Nephron (organoid): Measurements from ENCODE around the gene SASH1.

Experiments used
- H3K27ac Mint-ChIP-seq, 3 experiments: 2 replicates each; pipeline ENCODE4 v1.8.0; 2020; ENCODE audit warnings: mixed read lengths in 3 of 3, mild to moderate bottlenecking in 2 of 3, moderate library complexity in 1 of 3
- H3K27me3 Mint-ChIP-seq: 2 replicates; pipeline ENCODE4 v1.8.0; 2021; ENCODE audit warnings: low read depth, mild to moderate bottlenecking, moderate library complexity, mixed read lengths
- H3K36me3 Mint-ChIP-seq: 2 replicates; pipeline ENCODE4 v1.8.0; 2020; ENCODE audit warnings: low read depth, mixed read lengths
- H3K4me1 Mint-ChIP-seq: 2 replicates; pipeline ENCODE4 v1.8.0; 2020; ENCODE audit warnings: mixed read lengths
- H3K4me3 Mint-ChIP-seq, 3 experiments: 2 replicates each; pipeline ENCODE4 v1.8.0; 2020; ENCODE audit warnings: mild to moderate bottlenecking in 3 of 3, mixed read lengths in 3 of 3, moderate library complexity in 2 of 3
- H3K9me3 Mint-ChIP-seq: 2 replicates; pipeline ENCODE4 v1.8.0; 2020; ENCODE audit warnings: mixed read lengths
- TF ChIP-seq, protein P1 (sequence below), 3 experiments: fragments of 200-600 bp; sonication (generic); IDR thresholded peaks; one replicate each; pipeline ENCODE4 v1.5.0; 2021; ENCODE audit warnings: antibody characterized with exemption in 3 of 3; ENCODE audit not compliant: unreplicated experiment in 3 of 3

Gene SASH1

DNA sequence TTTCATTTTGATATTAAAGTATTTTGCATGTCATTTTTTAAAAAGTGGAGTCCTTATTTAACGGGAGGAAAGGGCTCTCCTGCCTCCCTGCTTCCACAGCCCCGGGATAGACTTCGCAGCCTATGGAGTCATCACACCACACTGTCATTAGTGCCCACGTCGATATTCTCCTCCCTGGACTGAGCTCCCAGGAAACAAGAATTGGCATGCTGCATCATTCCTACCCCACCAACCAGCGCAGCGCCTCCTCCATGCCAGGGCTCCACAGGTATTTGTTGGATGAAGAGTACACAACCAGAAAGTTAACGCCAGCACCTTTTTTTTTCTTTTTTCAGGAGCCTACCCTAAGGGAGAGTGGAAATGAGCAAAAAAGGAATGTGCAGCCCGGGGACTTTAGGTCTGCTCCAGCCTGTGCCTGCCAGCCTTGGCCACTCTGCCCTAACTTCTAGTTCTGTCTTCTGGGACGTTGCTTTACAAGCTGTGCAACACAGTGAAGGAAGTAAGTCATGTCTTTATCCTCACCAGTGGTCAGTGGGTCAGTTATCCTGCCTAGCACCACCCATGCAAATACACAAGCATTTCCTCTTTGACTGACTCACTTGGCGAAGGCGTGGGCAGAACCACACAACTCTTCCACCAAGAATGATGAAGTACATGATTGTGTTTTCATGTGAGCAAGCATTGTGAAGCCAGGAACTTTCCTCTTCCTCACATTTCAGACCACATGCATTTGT is 223.5 kb downstream of the SASH1 start:
- TF ChIP-seq, protein P1, sequence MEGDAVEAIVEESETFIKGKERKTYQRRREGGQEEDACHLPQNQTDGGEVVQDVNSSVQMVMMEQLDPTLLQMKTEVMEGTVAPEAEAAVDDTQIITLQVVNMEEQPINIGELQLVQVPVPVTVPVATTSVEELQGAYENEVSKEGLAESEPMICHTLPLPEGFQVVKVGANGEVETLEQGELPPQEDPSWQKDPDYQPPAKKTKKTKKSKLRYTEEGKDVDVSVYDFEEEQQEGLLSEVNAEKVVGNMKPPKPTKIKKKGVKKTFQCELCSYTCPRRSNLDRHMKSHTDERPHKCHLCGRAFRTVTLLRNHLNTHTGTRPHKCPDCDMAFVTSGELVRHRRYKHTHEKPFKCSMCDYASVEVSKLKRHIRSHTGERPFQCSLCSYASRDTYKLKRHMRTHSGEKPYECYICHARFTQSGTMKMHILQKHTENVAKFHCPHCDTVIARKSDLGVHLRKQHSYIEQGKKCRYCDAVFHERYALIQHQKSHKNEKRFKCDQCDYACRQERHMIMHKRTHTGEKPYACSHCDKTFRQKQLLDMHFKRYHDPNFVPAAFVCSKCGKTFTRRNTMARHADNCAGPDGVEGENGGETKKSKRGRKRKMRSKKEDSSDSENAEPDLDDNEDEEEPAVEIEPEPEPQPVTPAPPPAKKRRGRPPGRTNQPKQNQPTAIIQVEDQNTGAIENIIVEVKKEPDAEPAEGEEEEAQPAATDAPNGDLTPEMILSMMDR (IDR thresholded peaks at IDR 0.05; ENCODE audit: unreplicated experiment in 3 of 3) = no peak
- Mint-ChIP-seq H3K27me3 (peaks cover 22% of the 10 kb centered on the region), H3K27ac (no peak overlapping the region), H3K4me3 (no peak overlapping the region), H3K36me3 (no peaks in the 10 kb centered on the region), H3K9me3 (no peaks in the 10 kb centered on the region), H3K4me1 (no peaks in the 10 kb centered on the region)

DNA sequence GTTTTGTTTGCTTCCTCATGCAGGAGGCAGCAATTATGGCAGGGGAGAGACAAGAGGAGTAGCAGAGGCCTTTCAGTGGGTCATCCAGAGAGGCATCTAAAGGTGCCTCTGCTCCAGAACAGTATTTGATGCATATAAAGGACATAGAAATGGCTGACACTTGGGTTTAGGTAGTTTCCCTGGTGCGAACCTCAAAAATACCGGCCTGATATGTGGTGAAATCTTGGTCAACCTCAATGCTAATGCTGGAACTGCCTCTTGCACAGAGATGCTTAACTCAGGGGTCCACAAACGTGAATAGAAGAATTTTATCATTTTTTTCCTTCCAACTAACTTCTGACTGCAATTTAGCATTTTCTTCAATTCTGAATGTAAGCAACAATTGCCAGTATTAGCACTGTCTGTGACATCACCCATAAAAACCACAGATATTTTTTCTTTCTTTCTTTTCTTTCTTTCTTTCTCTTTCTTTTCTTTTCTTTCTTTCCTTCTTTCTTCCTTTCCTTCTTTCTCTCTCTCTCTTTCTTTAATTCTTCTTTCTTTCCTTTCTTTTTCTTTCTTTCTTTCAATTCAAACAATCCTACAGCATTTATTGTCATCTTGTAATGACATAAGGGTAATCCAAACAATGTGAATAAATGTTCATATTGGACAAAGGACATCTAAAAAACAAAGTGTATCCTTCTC is 224.2 kb downstream of the SASH1 start:
- peaks cover 22% of the 10 kb centered on the region for H3K27me3 Mint-ChIP-seq
- no peaks in the 10 kb centered on the region for H3K36me3 Mint-ChIP-seq
- no peak overlapping the region for H3K4me3 Mint-ChIP-seq
- no peak overlapping the region for H3K27ac Mint-ChIP-seq
- no peaks in the 10 kb centered on the region for H3K9me3 Mint-ChIP-seq
- TF ChIP-seq, protein P1 (IDR thresholded peaks at IDR 0.05; ENCODE audit: unreplicated experiment in 3 of 3) = no peak
- no peaks in the 10 kb centered on the region for H3K4me1 Mint-ChIP-seq

DNA sequence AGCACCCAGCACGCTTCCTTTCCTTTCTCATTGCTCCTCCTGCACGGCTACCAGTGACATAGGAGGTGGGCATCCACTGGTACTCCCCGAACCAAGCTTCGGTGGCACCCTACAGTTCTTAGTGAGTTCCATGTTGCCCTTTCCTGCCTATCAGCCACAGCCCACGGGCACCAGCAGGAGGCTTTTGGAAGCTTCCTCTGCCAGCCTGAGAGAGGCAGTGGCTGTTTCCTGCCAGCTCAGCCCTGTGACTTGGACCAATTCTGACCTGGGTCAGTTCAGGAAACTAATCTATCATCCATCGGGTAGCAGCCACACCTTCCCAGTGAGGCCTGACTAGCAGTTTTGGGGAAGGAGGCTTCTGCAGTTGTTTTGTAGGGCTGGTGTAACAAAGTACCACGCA is 227.8 kb downstream of the SASH1 start:
- Mint-ChIP-seq H3K27me3 (peaks cover 6% of the 10 kb centered on the region), H3K36me3 (no peaks in the 10 kb centered on the region), H3K27ac (no peak overlapping the region), H3K4me1 (no peaks in the 10 kb centered on the region), H3K4me3 (no peak overlapping the region), H3K9me3 (no peaks in the 10 kb centered on the region)
- TF ChIP-seq, protein P1 (IDR thresholded peaks at IDR 0.05; ENCODE audit: unreplicated experiment in 3 of 3) = no peak

DNA sequence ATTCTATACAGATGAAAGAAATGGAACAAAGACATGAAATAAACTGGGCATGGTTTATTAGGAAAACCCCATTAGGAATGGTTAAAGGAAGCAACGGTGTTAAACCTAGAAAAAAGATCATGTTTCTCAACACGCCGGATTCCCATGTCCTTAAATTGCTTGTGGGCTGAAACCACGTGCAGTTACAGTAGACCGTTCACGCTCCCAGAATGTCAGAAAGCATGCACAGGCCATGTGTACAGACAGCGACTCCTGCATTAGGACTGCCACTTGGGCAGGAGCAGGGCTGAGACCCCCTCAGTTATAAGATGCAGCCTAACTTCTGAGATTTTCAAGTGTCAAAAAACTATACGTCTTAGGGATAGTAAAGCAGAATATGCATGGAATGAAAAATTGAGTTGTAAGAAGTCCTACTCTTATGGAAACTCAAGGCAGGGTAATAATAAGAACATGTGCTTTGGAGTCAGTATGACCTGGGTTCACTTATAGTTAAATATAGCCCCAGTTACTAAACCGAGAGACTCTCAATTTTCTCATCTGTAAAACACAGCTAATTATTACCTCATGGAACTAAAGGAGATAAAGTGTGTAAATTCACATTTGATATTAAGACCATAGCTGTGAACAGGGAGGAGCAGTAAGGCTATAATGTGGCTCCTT is 230.2 kb downstream of the SASH1 start:
- Mint-ChIP-seq H3K4me1 (peaks cover under 1% of the 10 kb centered on the region), H3K27ac (no peak overlapping the region), H3K36me3 (no peaks in the 10 kb centered on the region), H3K9me3 (no peaks in the 10 kb centered on the region), H3K4me3 (no peak overlapping the region), H3K27me3 (peaks cover 6% of the 10 kb centered on the region)
- TF ChIP-seq, protein P1 (IDR thresholded peaks at IDR 0.05; ENCODE audit: unreplicated experiment in 3 of 3) = no peak

DNA sequence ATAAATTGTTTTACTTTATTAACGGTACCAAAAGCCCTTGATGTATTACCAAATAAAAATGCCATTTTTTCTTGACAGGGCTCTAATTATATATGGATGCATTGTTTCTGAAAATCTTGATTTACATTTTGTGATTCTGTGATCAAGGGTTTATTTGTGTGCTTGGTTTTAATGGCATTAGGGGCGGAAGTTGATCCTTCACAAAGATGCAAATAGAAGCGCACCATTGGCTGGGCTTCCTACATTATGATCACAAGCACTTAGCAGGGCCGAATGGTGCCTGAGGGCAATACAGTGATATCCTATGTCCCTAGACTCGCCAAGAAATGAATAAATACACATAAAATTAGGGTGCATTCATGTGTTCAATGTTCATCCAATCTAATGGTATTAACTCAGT is 231.3 kb downstream of the SASH1 start:
- no peak overlapping the region for H3K27ac Mint-ChIP-seq

More for the DNA sequence above, 231.3 kb downstream of the SASH1 start:
- Mint-ChIP-seq H3K27me3 (peaks cover 11% of the 10 kb centered on the region), H3K9me3 (no peaks in the 10 kb centered on the region), H3K4me3 (no peak overlapping the region), H3K36me3 (no peaks in the 10 kb centered on the region), H3K4me1 (peaks cover 7% of the 10 kb centered on the region)
- TF ChIP-seq, protein P1 (IDR thresholded peaks at IDR 0.05; ENCODE audit: unreplicated experiment in 3 of 3) = no peak
